Stomach smooth muscle (tissue), 2 donors: ENCODE results near the gene WRNIP1.

ENCODE experiments used
- H3K27ac ChIP-seq: one replicate; pipeline ENCODE4 v1.7.0; 2013; ENCODE audit warnings: mild to moderate bottlenecking, low read length, inconsistent platforms
- H3K27me3 ChIP-seq, 2 donors: one replicate each; pipeline ENCODE4 v1.7.0; 2013; ENCODE audit warnings: low read length in 2 of 2; ENCODE audit not compliant: insufficient read depth in 2 of 2, control insufficient read depth in 1 of 2
- H3K36me3 ChIP-seq, 2 donors: one replicate each; pipeline ENCODE4 v1.7.0; 2013; ENCODE audit warnings: low read length in 2 of 2; ENCODE audit not compliant: control insufficient read depth in 2 of 2, insufficient read depth in 2 of 2
- H3K4me1 ChIP-seq: one replicate; pipeline ENCODE4 v1.7.0; 2013; ENCODE audit warnings: low read length; ENCODE audit not compliant: control insufficient read depth, insufficient read depth
- H3K4me3 ChIP-seq, 2 donors: one replicate each; pipeline ENCODE4 v1.7.0; 2013; ENCODE audit warnings: low read length in 2 of 2
- H3K9ac ChIP-seq, 2 donors: one replicate each; pipeline ENCODE4 v1.7.0; 2013; ENCODE audit warnings: low read length in 2 of 2, mild to moderate bottlenecking in 1 of 2
- H3K9me3 ChIP-seq, 2 donors: one replicate each; pipeline ENCODE4 v1.7.0; 2013; ENCODE audit warnings: low read length in 2 of 2; ENCODE audit not compliant: control insufficient read depth in 2 of 2
- donor health status: healthy.
- donor health status: Pancreatic carcinoma.

The WRNIP1 gene

GRCh38 chr6:2741756-2742155 lies 23.4 kb upstream of the WRNIP1 start:
- no peak overlapping the region for H3K4me3 ChIP-seq
- H3K9ac ChIP-seq, result no peak overlapping the region
- H3K4me1 ChIP-seq, result peaks cover 6% of the 10 kb centered on the region
- H3K36me3 ChIP-seq, result no peaks in the 10 kb centered on the region
- H3K27me3 ChIP-seq, result no peaks in the 10 kb centered on the region
- H3K27ac ChIP-seq, result no peak overlapping the region
- no peaks in the 10 kb centered on the region for H3K9me3 ChIP-seq

- no peaks in the 10 kb centered on the region for H3K9me3 ChIP-seq
- H3K27ac ChIP-seq, result no peak overlapping the region
- no peaks in the 10 kb centered on the region for H3K27me3 ChIP-seq
- H3K4me3 ChIP-seq, result peak overlapping the region in 1 of 2 donors; percentile 8
- no peaks in the 10 kb centered on the region for H3K36me3 ChIP-seq
- H3K4me1 ChIP-seq, result peaks cover 6% of the 10 kb centered on the region
- H3K9ac ChIP-seq, result no peak overlapping the region
These were observed 21.6 kb upstream of the WRNIP1 start for GRCh38 chr6:2743280-2744208.

GRCh38 chr6:2744209-2744771 lies 20.9 kb upstream of the WRNIP1 start:
- Histone ChIP-seq H3K27me3 (no peaks in the 10 kb centered on the region), H3K4me3 (peak overlapping the region in 1 of 2 donors; percentile 8), H3K9me3 (no peaks in the 10 kb centered on the region), H3K27ac (no peak overlapping the region), H3K36me3 (no peaks in the 10 kb centered on the region), H3K4me1 (peaks cover 6% of the 10 kb centered on the region), H3K9ac (no peak overlapping the region)

- no peak overlapping the region for H3K27ac ChIP-seq
- peaks cover 6% of the 10 kb centered on the region for H3K4me1 ChIP-seq
- H3K27me3 ChIP-seq, result no peaks in the 10 kb centered on the region
- H3K36me3 ChIP-seq, result no peaks in the 10 kb centered on the region
- no peaks in the 10 kb centered on the region for H3K9me3 ChIP-seq
- no peak overlapping the region for H3K9ac ChIP-seq
- no peak overlapping the region for H3K4me3 ChIP-seq
These were observed 20.4 kb upstream of the WRNIP1 start for GRCh38 chr6:2744778-2745177.

GRCh38 chr6:2745246-2745645 lies 19.9 kb upstream of the WRNIP1 start:
- no peak overlapping the region for H3K4me3 ChIP-seq
- no peaks in the 10 kb centered on the region for H3K27me3 ChIP-seq
- H3K9me3 ChIP-seq, result no peaks in the 10 kb centered on the region
- H3K36me3 ChIP-seq, result no peaks in the 10 kb centered on the region
- H3K4me1 ChIP-seq, result peaks cover 6% of the 10 kb centered on the region
- no peak overlapping the region for H3K9ac ChIP-seq
- H3K27ac ChIP-seq, result no peak overlapping the region

- no peak overlapping the region for H3K9ac ChIP-seq
- no peaks in the 10 kb centered on the region for H3K27me3 ChIP-seq
- H3K4me1 ChIP-seq, result peaks cover 6% of the 10 kb centered on the region
These were observed 18.6 kb upstream of the WRNIP1 start for GRCh38 chr6:2746557-2747061.

GRCh38 chr6:2748183-2748582 lies 17.0 kb upstream of the WRNIP1 start:
- H3K36me3 ChIP-seq, result no peaks in the 10 kb centered on the region
- H3K27ac ChIP-seq, result no peak overlapping the region
- peaks cover 6% of the 10 kb centered on the region for H3K4me1 ChIP-seq
- H3K27me3 ChIP-seq, result no peaks in the 10 kb centered on the region
- H3K9me3 ChIP-seq, result no peaks in the 10 kb centered on the region
- H3K9ac ChIP-seq, result no peak overlapping the region
- no peak overlapping the region for H3K4me3 ChIP-seq

More at GRCh38 chr6:2746557-2747061, 18.6 kb upstream of the WRNIP1 start:
- H3K4me3 ChIP-seq, result no peak overlapping the region
- no peaks in the 10 kb centered on the region for H3K9me3 ChIP-seq
- H3K27ac ChIP-seq, result no peak overlapping the region
- no peaks in the 10 kb centered on the region for H3K36me3 ChIP-seq

GRCh38 chr6:2749969-2750600 lies 15.1 kb upstream of the WRNIP1 start:
- no peaks in the 10 kb centered on the region for H3K4me1 ChIP-seq
- no peak overlapping the region for H3K9ac ChIP-seq
- no peaks in the 10 kb centered on the region for H3K9me3 ChIP-seq
- no peaks in the 10 kb centered on the region for H3K27me3 ChIP-seq
- H3K27ac ChIP-seq, result no peak overlapping the region
- H3K4me3 ChIP-seq, result peak overlapping the region in 1 of 2 donors; percentile 44
- H3K36me3 ChIP-seq, result no peaks in the 10 kb centered on the region

- no peaks in the 10 kb centered on the region for H3K9me3 ChIP-seq
- no peaks in the 10 kb centered on the region for H3K4me1 ChIP-seq
- H3K36me3 ChIP-seq, result no peaks in the 10 kb centered on the region
- peak within 1 kb of the TSS in 1 of 2 donors; percentile 44 for H3K4me3 ChIP-seq
- H3K9ac ChIP-seq, result no peak within 1 kb of the TSS
- H3K27ac ChIP-seq, result no peak within 1 kb of the TSS
- H3K27me3 ChIP-seq, result no peaks in the 10 kb centered on the region
These were observed 14.4 kb upstream of the WRNIP1 start, which contains the start of gene MYLK4 for GRCh38 chr6:2750832-2751231. Gene MYLK4, minus strand, starts transcription at chr6:2750922. Its CDS starts 1,628 bp downstream, at chr6:2749294.

- no peaks in the 10 kb centered on the region for H3K27me3 ChIP-seq
- H3K4me3 ChIP-seq, result no peak overlapping the region
- no peak overlapping the region for H3K27ac ChIP-seq
- no peak overlapping the region for H3K9ac ChIP-seq
- H3K4me1 ChIP-seq, result no peaks in the 10 kb centered on the region
- H3K36me3 ChIP-seq, result no peaks in the 10 kb centered on the region
- no peaks in the 10 kb centered on the region for H3K9me3 ChIP-seq
These were observed 13.3 kb upstream of the WRNIP1 start for GRCh38 chr6:2751871-2752270.
